Natural killer cell (primary cell): ENCODE measurements around the gene PHLDB3. TPM values are rescaled to one million over a fixed set of nuclear protein-coding genes. Genes with fewer than 3 reads are reported as not detected.

Experiments used
- ATAC-seq, 3 donors: fragments of 150-1000 bp in 2 of 3; fragments of 200-7000 bp in 1 of 3; cut with Tn5 transposase; 1 replicate in 1 of 3; 2 replicates in 2 of 3; pipeline ENCODE4 v1.10.0; 2021; ENCODE audit warnings: mild to moderate bottlenecking in 2 of 3, moderate library complexity in 2 of 3
- DNase-seq, 2 donors: peaks; one replicate each; pipeline versions ENCODE4 v3.0.0 to v3.0.0-alpha.2; 2013 to 2021; ENCODE audit warnings: mixed read lengths in 1 of 2
- H3K27ac ChIP-seq: one replicate; pipeline ENCODE4 v1.5.1; 2013; ENCODE audit warnings: mild to moderate bottlenecking, low read length
- H3K27me3 ChIP-seq: one replicate; pipeline ENCODE4 v1.6.1; 2013; ENCODE audit warnings: low read length; ENCODE audit not compliant: control insufficient read depth, insufficient read depth
- H3K36me3 ChIP-seq: one replicate; pipeline ENCODE4 v1.6.1; 2013; ENCODE audit warnings: low read length; ENCODE audit not compliant: control insufficient read depth, insufficient read depth
- H3K4me1 ChIP-seq: one replicate; pipeline ENCODE4 v1.6.1; 2013; ENCODE audit warnings: low read length; ENCODE audit not compliant: control insufficient read depth, insufficient read depth
- H3K4me3 ChIP-seq: one replicate; pipeline ENCODE4 v1.5.1; 2013; ENCODE audit warnings: low read length
- H3K9me3 ChIP-seq: one replicate; pipeline ENCODE4 v1.6.1; 2013; ENCODE audit warnings: low read length; ENCODE audit not compliant: control insufficient read depth, insufficient read depth
- H3K27ac Mint-ChIP-seq, 2 donors: one replicate each; pipeline ENCODE4 v1.8.0; 2022; ENCODE audit warnings: mild to moderate bottlenecking in 2 of 2, mixed read lengths in 2 of 2, moderate library complexity in 1 of 2
- H3K27me3 Mint-ChIP-seq, 2 donors: one replicate each; pipeline ENCODE4 v1.8.0; 2022; ENCODE audit warnings: low read depth in 2 of 2, mixed read lengths in 2 of 2
- H3K36me3 Mint-ChIP-seq: one replicate; pipeline ENCODE4 v1.8.0; 2022; ENCODE audit warnings: mixed read lengths
- H3K4me1 Mint-ChIP-seq, 2 donors: one replicate each; pipeline ENCODE4 v1.8.0; 2022; ENCODE audit warnings: mixed read lengths in 2 of 2
- H3K4me3 Mint-ChIP-seq: one replicate; pipeline ENCODE4 v1.8.0; 2022; ENCODE audit warnings: mild to moderate bottlenecking, moderate library complexity, mixed read lengths
- H3K9me3 Mint-ChIP-seq, 2 donors: one replicate each; pipeline ENCODE4 v1.8.0; 2022; ENCODE audit warnings: mixed read lengths in 2 of 2
- CTCF ChIP-seq: fragments of 200-600 bp; IDR thresholded peaks from one replicate; pipeline ENCODE4 v1.8.0; 2022; ENCODE audit warnings: antibody characterized with exemption
- WGBS: methylation state at CpG from one replicate; pipeline ENCODE4 v1.1.7; 2013; ENCODE audit warnings: missing lambda C conversion rate; ENCODE audit not compliant: insufficient coverage; 5-methylcytosine and 5-hydroxymethylcytosine counted together
- intact Hi-C: fragments of 100-400 bp; cut with micrococcal nuclease; formaldehyde crosslinking; loops from one replicate; pipeline ENCODE4 v1.14.2; 2022
- total RNA-seq, 4 donors: library from RNA; stranded (reverse); fragments of 120-200 nt in 1 of 4; gene quantifications; one replicate each; pipeline versions ENCODE4 v1.2.3 to v1.2.4, GENCODE V29; 2013 to 2022

Gene PHLDB3
- total RNA-seq: 10 to 100 TPM; 24.5 to 24.9 (median 24.8) TPM
- 12.1 TPM for total RNA-seq (2013)

- H3K4me1 Mint-ChIP-seq: peaks cover 21 to 25% of the 10 kb centered on the region in 2 donors
Observed at GRCh38 chr19:43504426-43505185, at the start of gene PHLDB3. Gene PHLDB3 (minus strand): TSS chr19:43504746. CDS start chr19:43504118, 628 bp downstream.

GRCh38 chr19:43553656-43554055 lies 49.1 kb upstream of the PHLDB3 start:
- Mint-ChIP-seq H3K27ac (no peak overlapping the region), H3K9me3 (no peaks in the 10 kb centered on the region), H3K36me3 (no peaks in the 10 kb centered on the region), H3K4me3 (no peak overlapping the region), H3K27me3 (no peaks in the 10 kb centered on the region), H3K4me1 (peaks cover 8 to 11% of the 10 kb centered on the region in 2 donors)
- 100% methylated on average over 3 of the region's 4 CpGs for WGBS
- Histone ChIP-seq H3K9me3 (no peaks in the 10 kb centered on the region), H3K4me1 (peaks cover 7% of the 10 kb centered on the region), H3K27me3 (no peaks in the 10 kb centered on the region), H3K27ac (no peak overlapping the region), H3K36me3 (peaks cover 39% of the 10 kb centered on the region), H3K4me3 (no peak overlapping the region)
- DNase-seq (no peak), ATAC-seq (no peak)
- TF ChIP-seq CTCF: no peak
- intact Hi-C loops: no loop called here

More at GRCh38 chr19:43504426-43505185, at the start of gene PHLDB3:
- no peaks in the 10 kb centered on the region for H3K9me3 Mint-ChIP-seq
- H3K4me3 ChIP-seq: peak within 1 kb of the TSS; percentile 77
- DNase-seq (peak in 1 of 2 donors; percentile 68), ATAC-seq (peak; percentile 27 to 31 (median 29))
- no peaks in the 10 kb centered on the region for H3K36me3 Mint-ChIP-seq
- H3K4me3 Mint-ChIP-seq: peak within 1 kb of the TSS; percentile 77
- intact Hi-C loops: loop anchor here (1.0 kb wide), 3 partner anchors 23 to 41 kb away; partner anchors contain the start of gene ETHE1
- no peak for TF ChIP-seq CTCF
- no peaks in the 10 kb centered on the region for H3K27me3 ChIP-seq
- H3K27ac Mint-ChIP-seq: peak within 1 kb of the TSS; percentile 65 to 93
- H3K9me3 ChIP-seq: no peaks in the 10 kb centered on the region
- WGBS: 4% methylated on average over 38 of the region's 42 CpGs
- H3K36me3 ChIP-seq: peaks cover 11% of the 10 kb centered on the region
- H3K4me1 ChIP-seq: peaks cover 21% of the 10 kb centered on the region
- H3K27me3 Mint-ChIP-seq: no peaks in the 10 kb centered on the region
- peak within 1 kb of the TSS; percentile 72 for H3K27ac ChIP-seq

GRCh38 chr19:43552616-43553015 lies 48.1 kb upstream of the PHLDB3 start:
- H3K27me3 ChIP-seq: no peaks in the 10 kb centered on the region
- intact Hi-C loops: no loop called here
- H3K27ac ChIP-seq: no peak overlapping the region
- no peaks in the 10 kb centered on the region for H3K27me3 Mint-ChIP-seq
- H3K36me3 ChIP-seq: peaks cover 36% of the 10 kb centered on the region
- H3K4me3 ChIP-seq: no peak overlapping the region
- no peak overlapping the region for H3K27ac Mint-ChIP-seq
- H3K9me3 ChIP-seq: no peaks in the 10 kb centered on the region
- peaks cover 7% of the 10 kb centered on the region for H3K4me1 ChIP-seq
- DNase-seq (no peak), ATAC-seq (no peak)
- no peaks in the 10 kb centered on the region for H3K36me3 Mint-ChIP-seq
- H3K4me3 Mint-ChIP-seq: no peak overlapping the region
- WGBS: 62% methylated on average over 2 of the region's 3 CpGs
- H3K4me1 Mint-ChIP-seq: peaks cover 8 to 11% of the 10 kb centered on the region in 2 donors
- no peak for TF ChIP-seq CTCF
- H3K9me3 Mint-ChIP-seq: no peaks in the 10 kb centered on the region

GRCh38 chr19:43552198-43552450 lies 47.6 kb upstream of the PHLDB3 start:
- TF ChIP-seq CTCF: no peak
- no peaks in the 10 kb centered on the region for H3K27me3 Mint-ChIP-seq
- Histone ChIP-seq H3K36me3 (peaks cover 36% of the 10 kb centered on the region), H3K4me1 (peaks cover 7% of the 10 kb centered on the region), H3K27me3 (no peaks in the 10 kb centered on the region), H3K27ac (no peak overlapping the region), H3K9me3 (no peaks in the 10 kb centered on the region), H3K4me3 (no peak overlapping the region)
- H3K9me3 Mint-ChIP-seq: no peaks in the 10 kb centered on the region
- H3K4me3 Mint-ChIP-seq: no peak overlapping the region
- ATAC-seq (no peak), DNase-seq (no peak)
- WGBS: 98% methylated on average over 3 of the region's 3 CpGs
- intact Hi-C loops: no loop called here
- no peak overlapping the region for H3K27ac Mint-ChIP-seq
- H3K36me3 Mint-ChIP-seq: no peaks in the 10 kb centered on the region
- peaks cover 8 to 11% of the 10 kb centered on the region in 2 donors for H3K4me1 Mint-ChIP-seq
